ENCODE results near the gene ERMAP.
"Not testable (repeated sequence)": the region's sequence is repeated elsewhere in the genome, so short reads cannot be mapped to it uniquely, and the experiment has no call there.

The ERMAP gene

DNA sequence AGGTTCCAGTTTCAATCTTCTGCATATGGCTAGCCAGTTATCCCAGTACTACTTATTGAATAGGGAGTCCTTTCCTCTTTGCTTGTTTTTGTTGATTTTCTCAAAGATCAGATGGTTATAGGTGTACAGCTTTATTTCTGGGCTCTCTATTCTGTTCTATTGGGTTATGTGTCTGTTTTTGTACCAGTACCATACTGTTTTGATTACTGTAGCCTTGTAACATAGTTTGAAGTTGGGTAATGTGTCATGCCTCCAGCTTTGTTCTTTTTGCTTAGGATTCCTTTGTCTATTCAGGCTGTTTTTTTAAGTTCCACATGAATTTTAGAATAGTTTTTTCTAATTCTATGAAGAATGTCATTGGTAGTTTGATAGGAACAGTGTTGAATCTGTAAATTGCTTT is 56.2 kb downstream of the ERMAP start:
- H3K9me3 ChIP-seq (ENCODE audit: control insufficient read depth, insufficient read depth, low read length); H3K4me2 ChIP-seq (ENCODE audit: low read length); H4K20me1 ChIP-seq (ENCODE audit: control insufficient read depth, insufficient read depth, low read depth, low read length); H3K4me1 ChIP-seq (ENCODE audit: control insufficient read depth, low read length); H3K36me3 ChIP-seq (ENCODE audit: control insufficient read depth, low read length); H3F3A ChIP-seq (ENCODE audit: control insufficient read depth, insufficient read depth); H3K27ac ChIP-seq (ENCODE audit: low read depth, low read length); H3K79me2 ChIP-seq (ENCODE audit: control insufficient read depth, low read length); H3K9me2 ChIP-seq (replicated peaks; ENCODE audit: control insufficient read depth, low read length); H3K4me3 ChIP-seq (ENCODE audit: low read length): not testable (repeated sequence)
- H3K27me3 ChIP-seq (ENCODE audit: control insufficient read depth, low read length) = peaks cover 15% of the 10 kb centered on the region; the same call in 1 of the 2 replicates

DNA sequence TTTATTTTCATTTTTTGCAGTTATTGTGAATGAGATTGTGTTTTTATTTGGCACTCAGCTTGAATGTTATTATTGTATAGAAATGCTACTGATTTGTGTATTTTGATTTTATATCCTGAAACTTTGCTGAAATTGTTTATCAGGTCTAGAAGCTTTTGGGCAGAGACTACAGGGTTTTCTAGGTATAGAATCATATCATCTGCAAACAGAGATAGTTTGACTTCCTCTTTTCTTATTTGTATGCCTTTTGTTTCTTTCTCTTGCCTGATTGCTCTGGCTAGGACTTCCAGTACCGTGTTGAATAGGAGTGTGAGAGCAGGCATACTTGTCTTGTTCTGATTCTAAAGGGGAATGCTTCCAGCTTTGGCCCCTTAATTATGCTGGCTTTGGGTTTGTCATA is 56.7 kb downstream of the ERMAP start:
- H3K4me3 ChIP-seq (ENCODE audit: low read length) = no peak overlapping the region
- H3K79me2 ChIP-seq (ENCODE audit: control insufficient read depth, low read length) = no peaks in the 10 kb centered on the region
- H3K27me3 ChIP-seq (ENCODE audit: control insufficient read depth, low read length) = peaks cover 15% of the 10 kb centered on the region; the same call in 1 of the 2 replicates
- no peaks in the 10 kb centered on the region for H3K9me3 ChIP-seq (ENCODE audit: control insufficient read depth, insufficient read depth, low read length)
- no peaks in the 10 kb centered on the region for H4K20me1 ChIP-seq (ENCODE audit: control insufficient read depth, insufficient read depth, low read depth, low read length)
- no peaks in the 10 kb centered on the region for H3K4me1 ChIP-seq (ENCODE audit: control insufficient read depth, low read length)
- H3K4me2 ChIP-seq (ENCODE audit: low read length) = no peak overlapping the region
- TF ChIP-seq, protein P1, sequence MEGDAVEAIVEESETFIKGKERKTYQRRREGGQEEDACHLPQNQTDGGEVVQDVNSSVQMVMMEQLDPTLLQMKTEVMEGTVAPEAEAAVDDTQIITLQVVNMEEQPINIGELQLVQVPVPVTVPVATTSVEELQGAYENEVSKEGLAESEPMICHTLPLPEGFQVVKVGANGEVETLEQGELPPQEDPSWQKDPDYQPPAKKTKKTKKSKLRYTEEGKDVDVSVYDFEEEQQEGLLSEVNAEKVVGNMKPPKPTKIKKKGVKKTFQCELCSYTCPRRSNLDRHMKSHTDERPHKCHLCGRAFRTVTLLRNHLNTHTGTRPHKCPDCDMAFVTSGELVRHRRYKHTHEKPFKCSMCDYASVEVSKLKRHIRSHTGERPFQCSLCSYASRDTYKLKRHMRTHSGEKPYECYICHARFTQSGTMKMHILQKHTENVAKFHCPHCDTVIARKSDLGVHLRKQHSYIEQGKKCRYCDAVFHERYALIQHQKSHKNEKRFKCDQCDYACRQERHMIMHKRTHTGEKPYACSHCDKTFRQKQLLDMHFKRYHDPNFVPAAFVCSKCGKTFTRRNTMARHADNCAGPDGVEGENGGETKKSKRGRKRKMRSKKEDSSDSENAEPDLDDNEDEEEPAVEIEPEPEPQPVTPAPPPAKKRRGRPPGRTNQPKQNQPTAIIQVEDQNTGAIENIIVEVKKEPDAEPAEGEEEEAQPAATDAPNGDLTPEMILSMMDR (IDR thresholded peaks at IDR 0.05; ENCODE audit: low read depth, low read length, poor library complexity, severe bottlenecking) = no peak
- TF ChIP-seq EZH2phosphoT487 (IDR thresholded peaks at IDR 0.05; ENCODE audit: borderline replicate concordance, low read length) = no peak
- no peaks in the 10 kb centered on the region for H3K36me3 ChIP-seq (ENCODE audit: control insufficient read depth, low read length)
- H3K9me2 ChIP-seq (replicated peaks; ENCODE audit: control insufficient read depth, low read length) = no peaks in the 10 kb centered on the region
- H3K27ac ChIP-seq (ENCODE audit: low read depth, low read length) = no peak overlapping the region
- no peaks in the 10 kb centered on the region for H3F3A ChIP-seq (ENCODE audit: control insufficient read depth, insufficient read depth)

- no peaks in the 10 kb centered on the region for H3F3A ChIP-seq (ENCODE audit: control insufficient read depth, insufficient read depth)
- no peak overlapping the region for H3K4me3 ChIP-seq (ENCODE audit: low read length)
- TF ChIP-seq, protein P1 (IDR thresholded peaks at IDR 0.05; ENCODE audit: low read depth, low read length, poor library complexity, severe bottlenecking) = no peak
- no peak for TF ChIP-seq EZH2phosphoT487 (IDR thresholded peaks at IDR 0.05; ENCODE audit: borderline replicate concordance, low read length)
- H3K4me2 ChIP-seq (ENCODE audit: low read length) = no peak overlapping the region
- H3K27me3 ChIP-seq (ENCODE audit: control insufficient read depth, low read length) = peaks cover 15% of the 10 kb centered on the region; the same call in 1 of the 2 replicates
- no peaks in the 10 kb centered on the region for H3K36me3 ChIP-seq (ENCODE audit: control insufficient read depth, low read length)
- no peaks in the 10 kb centered on the region for H3K9me2 ChIP-seq (replicated peaks; ENCODE audit: control insufficient read depth, low read length)
- no peaks in the 10 kb centered on the region for H3K79me2 ChIP-seq (ENCODE audit: control insufficient read depth, low read length)
- peaks cover 15% of the 10 kb centered on the region for H3K9me3 ChIP-seq (ENCODE audit: control insufficient read depth, insufficient read depth, low read length)
- no peaks in the 10 kb centered on the region for H3K4me1 ChIP-seq (ENCODE audit: control insufficient read depth, low read length)
- no peaks in the 10 kb centered on the region for H4K20me1 ChIP-seq (ENCODE audit: control insufficient read depth, insufficient read depth, low read depth, low read length)
- no peak overlapping the region for H3K27ac ChIP-seq (ENCODE audit: low read depth, low read length)
Measured at GRCh38 chr1:42876009-42876408, 59.1 kb downstream of the ERMAP start.

- H3K36me3 ChIP-seq (ENCODE audit: control insufficient read depth, low read length) = no peaks in the 10 kb centered on the region
- H3K9me3 ChIP-seq (ENCODE audit: control insufficient read depth, insufficient read depth, low read length) = peaks cover 16% of the 10 kb centered on the region
- H3K27me3 ChIP-seq (ENCODE audit: control insufficient read depth, low read length) = peaks cover 15% of the 10 kb centered on the region; the same call in 1 of the 2 replicates
- no peak overlapping the region for H3K4me3 ChIP-seq (ENCODE audit: low read length)
- TF ChIP-seq, protein P1 (IDR thresholded peaks at IDR 0.05; ENCODE audit: low read depth, low read length, poor library complexity, severe bottlenecking) = no peak
- no peak for TF ChIP-seq EZH2phosphoT487 (IDR thresholded peaks at IDR 0.05; ENCODE audit: borderline replicate concordance, low read length)
- no peaks in the 10 kb centered on the region for H4K20me1 ChIP-seq (ENCODE audit: control insufficient read depth, insufficient read depth, low read depth, low read length)
- no peaks in the 10 kb centered on the region for H3K4me1 ChIP-seq (ENCODE audit: control insufficient read depth, low read length)
- no peaks in the 10 kb centered on the region for H3F3A ChIP-seq (ENCODE audit: control insufficient read depth, insufficient read depth)
- H3K4me2 ChIP-seq (ENCODE audit: low read length) = no peak overlapping the region
- no peak overlapping the region for H3K27ac ChIP-seq (ENCODE audit: low read depth, low read length)
- H3K9me2 ChIP-seq (replicated peaks; ENCODE audit: control insufficient read depth, low read length) = no peaks in the 10 kb centered on the region
- H3K79me2 ChIP-seq (ENCODE audit: control insufficient read depth, low read length) = no peaks in the 10 kb centered on the region
Measured at GRCh38 chr1:42877380-42877779, 60.5 kb downstream of the ERMAP start.

Data from DOHH2 (cell line).